Germinal center (tissue), 1 donor: Measurements from ENCODE around the gene SYTL1.
"Not testable (repeated sequence)": the region's sequence is repeated elsewhere in the genome, so short reads cannot be mapped to it uniquely, and the experiment has no call there.

Experiments used
- DNase-seq: peaks from one replicate; pipeline ENCODE4 v3.0.0; 2012; ENCODE audit warnings: mixed read lengths, low spot score

SYTL1 gene

GRCh38 chr1:27383039-27383605 lies 41.3 kb downstream of the SYTL1 start, which contains the start of gene CD164L2:
TSS of gene CD164L2 (minus strand) at chr1:27383333. CDS start at chr1:27383239, 94 bp downstream.
- peak; percentile 57 for DNase-seq

DNA sequence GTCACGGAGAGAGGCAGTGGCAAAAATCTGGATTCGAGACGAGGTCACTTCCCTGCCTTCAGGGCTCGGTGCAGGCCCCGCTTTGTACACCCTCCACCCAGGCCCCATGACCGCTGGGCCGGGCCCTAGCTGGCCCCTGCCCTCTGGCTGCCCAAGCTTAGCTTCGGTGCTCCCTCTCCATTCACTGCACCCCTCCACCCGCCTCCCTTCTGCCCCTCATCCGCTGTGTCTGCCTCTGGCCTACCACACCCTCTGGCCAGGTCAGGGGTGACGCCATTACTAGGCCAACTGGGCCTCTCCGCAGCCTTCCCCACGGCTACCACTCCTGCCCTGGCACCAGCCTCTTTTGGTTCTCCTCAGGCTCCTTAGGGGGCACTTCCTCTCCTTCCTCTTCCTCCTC lies 41.8 kb downstream of the SYTL1 start:
- DNase-seq = no peak

DNA sequence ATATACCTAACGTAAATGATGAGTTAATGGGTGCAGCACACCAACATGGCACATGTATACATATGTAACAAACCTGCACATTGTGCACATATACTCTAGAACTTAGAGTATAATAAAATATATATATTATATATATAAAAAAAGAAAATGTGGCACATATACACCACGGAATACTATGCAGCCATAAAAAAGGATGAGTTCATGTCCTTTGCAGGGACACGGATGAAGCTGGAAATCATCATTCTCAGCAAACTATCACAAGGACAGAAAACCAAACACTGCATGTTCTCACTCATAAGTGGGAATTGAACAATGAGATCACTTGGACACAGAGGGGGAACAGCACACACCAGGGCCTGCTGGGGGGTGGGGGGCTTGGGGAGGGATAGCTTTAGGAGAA lies 43.0 kb downstream of the SYTL1 start:
- DNase-seq = not testable (repeated sequence)

DNA sequence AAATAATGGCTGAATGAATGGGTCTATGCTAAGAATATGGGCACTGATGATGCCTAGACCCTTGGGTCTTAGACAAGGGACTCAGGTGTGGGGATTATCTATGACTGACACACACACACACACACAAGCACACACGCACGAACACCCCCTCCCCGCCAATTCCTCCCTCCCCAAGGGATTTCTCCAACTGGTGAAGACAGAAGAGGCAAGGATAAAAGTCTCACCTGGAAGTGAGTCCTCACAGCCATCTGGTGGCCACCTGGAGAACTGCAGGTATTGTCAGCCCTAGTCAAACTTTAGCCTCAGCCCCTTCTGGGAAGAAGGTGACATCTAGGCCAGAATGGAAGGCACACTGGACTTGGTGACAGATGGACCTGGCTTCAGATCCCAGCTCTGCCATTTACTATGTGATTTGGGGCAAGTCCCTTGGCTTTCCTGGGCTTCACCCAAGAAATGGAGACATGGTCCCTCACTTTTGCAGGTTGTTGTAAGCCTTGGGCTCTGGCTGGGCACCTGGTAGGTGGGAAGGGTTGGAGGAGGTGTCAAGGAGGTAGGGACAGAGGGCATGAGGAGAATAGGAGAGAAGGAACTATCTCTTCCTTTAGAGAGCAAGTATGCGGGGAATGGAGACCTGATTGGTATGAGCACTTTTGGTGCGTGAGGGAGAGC lies 46.6 kb downstream of the SYTL1 start:
- DNase-seq = peak; percentile 76

DNA sequence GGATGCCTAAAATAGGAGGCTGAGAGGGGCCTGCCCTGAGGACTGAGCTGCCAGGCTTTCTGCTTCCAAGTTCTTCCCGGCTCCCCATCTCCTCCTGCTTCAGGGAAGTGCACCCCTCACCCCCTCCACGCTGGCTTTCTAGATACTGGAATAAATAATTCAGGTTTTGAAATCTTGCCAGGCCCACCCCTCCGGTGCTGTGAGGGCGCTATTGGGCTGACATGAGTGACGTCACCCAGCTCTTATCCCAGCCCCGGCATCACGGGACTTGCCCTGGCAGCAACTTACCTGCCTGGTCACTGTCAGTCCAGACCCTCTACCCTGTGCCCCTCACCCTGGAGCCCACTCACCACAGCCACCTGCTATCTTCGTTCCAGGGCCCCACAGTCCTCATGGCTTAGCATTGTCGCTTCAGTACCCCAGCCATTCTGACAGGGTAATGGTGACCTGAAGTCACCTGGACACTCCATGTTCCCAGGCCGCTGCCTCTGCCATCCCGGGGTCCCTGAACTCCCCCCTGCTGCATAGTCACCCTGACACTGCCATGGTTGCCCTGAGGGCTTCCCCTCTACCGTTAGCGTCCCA lies 49.8 kb downstream of the SYTL1 start:
- peak; percentile 41 for DNase-seq

DNA sequence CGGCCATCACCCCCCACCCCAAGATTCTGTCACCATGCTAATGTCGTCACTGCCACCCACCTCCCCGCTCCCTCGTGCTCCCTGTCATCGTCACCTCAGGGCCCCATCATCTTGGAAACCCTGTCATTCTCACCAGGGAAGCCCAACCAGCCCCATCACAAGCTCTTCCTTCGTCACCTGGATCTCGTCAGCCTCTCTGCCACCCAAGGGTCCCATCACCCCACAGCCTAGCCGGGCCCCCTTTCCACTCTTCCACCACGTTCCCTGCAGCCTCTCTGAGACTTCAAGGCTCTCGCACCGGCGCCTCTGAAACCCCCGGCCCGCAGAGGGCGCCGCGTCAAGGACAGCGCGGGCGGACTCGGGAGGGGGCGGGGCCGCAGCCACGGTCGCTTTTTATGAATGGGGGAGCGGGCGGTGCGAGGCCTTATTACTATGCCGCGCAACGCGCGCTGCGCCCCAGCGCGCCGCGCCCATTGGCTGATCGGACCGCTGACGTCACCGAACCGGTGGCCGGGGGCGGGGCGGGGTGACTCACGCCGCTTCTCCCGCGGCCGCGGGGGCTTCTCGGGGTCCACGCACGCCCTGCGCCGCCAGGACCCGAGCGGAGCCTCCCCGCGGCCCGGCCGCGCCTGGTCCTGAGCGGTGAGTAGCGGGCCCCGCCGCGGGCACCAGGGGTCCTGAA lies 50.4 kb downstream of the SYTL1 start, which contains the start of gene GPR3:
TSS of gene GPR3 (plus strand) at position 527 of the 682 bp plus-strand sequence. CDS start 1,177 bp downstream, outside the sequence.
- DNase-seq = peak; percentile 95

GRCh38 chr1:27392778-27393635 lies 51.2 kb downstream of the SYTL1 start:
- DNase-seq = no peak

DNA sequence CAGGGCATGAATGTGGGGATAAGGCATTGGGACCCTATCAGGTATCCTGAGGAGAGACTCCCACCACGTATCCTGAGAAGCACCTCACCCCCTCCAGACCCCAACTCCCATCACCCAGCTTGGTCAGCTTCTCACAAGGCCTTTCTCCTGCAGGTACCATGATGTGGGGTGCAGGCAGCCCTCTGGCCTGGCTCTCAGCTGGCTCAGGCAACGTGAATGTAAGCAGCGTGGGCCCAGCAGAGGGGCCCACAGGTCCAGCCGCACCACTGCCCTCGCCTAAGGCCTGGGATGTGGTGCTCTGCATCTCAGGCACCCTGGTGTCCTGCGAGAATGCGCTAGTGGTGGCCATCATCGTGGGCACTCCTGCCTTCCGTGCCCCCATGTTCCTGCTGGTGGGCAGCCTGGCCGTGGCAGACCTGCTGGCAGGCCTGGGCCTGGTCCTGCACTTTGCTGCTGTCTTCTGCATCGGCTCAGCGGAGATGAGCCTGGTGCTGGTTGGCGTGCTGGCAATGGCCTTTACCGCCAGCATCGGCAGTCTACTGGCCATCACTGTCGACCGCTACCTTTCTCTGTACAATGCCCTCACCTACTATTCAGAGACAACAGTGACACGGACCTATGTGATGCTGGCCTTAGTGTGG lies 51.9 kb downstream of the SYTL1 start:
- DNase-seq = no peak

GRCh38 chr1:27394282-27394658 lies 52.4 kb downstream of the SYTL1 start:
- DNase-seq = no peak

- no peak for DNase-seq
Measured at GRCh38 chr1:27394925-27395324, 53.1 kb downstream of the SYTL1 start.

GRCh38 chr1:27395441-27396195 lies 53.8 kb downstream of the SYTL1 start:
- DNase-seq = peak; percentile 87

- no peak for DNase-seq
Measured at GRCh38 chr1:27397110-27397509, 55.3 kb downstream of the SYTL1 start.

DNA sequence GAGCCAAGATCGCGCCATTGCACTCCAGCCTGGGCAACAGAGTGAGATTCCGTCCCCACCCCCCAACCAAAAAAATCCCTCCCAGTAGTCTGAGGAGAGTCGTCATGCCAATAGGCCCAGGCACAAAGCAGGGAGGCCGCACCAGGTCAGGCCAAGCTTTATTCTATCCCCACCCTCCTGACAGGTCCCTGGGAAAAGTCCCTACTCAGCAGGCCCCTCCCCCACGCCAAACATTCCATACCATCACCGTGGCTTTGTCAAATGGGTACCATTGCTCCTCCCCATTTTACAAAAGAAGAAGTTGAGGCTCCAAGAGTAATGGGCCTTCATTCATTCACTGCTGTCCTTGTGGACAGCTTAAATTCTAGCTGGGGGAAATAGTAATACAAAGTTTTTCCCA lies 55.9 kb downstream of the SYTL1 start:
- no peak for DNase-seq

DNA sequence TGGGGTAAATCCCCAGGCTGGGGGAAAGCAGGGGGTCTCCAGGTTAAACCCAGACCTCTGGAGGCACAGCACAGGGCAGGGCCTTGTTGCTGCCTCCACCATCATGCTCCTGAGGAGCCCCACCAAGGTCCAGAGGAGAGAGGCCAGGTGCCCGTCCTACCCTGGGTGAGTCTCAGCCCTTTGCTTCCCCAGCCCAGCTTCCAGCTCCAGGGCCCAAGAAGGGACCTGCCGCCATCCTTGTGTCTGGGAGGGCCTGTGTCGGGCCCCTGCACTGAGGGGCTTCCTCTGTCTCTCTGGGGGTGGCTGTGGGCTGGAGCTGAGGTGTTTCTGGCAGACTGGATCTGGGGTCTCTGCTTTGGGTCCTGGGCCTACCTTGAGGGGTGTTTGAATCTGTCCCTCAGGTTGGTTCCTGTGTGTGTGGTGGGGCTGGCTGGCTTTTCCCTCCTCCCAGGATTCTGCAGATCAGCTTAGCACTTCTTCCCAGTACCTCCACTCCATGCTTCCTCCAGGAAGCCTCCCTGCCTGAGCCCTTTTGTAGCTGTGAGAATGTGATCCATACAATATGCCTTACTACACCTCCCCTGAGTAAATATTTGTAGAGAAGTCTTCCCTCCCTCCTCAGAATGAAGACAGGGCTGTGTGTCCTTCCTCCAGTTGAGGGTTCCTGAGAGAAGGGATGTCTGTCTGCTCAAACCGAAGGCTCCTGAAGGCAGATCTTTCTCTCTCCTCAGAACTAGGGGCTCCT lies 56.8 kb downstream of the SYTL1 start:
- DNase-seq = no peak

DNA sequence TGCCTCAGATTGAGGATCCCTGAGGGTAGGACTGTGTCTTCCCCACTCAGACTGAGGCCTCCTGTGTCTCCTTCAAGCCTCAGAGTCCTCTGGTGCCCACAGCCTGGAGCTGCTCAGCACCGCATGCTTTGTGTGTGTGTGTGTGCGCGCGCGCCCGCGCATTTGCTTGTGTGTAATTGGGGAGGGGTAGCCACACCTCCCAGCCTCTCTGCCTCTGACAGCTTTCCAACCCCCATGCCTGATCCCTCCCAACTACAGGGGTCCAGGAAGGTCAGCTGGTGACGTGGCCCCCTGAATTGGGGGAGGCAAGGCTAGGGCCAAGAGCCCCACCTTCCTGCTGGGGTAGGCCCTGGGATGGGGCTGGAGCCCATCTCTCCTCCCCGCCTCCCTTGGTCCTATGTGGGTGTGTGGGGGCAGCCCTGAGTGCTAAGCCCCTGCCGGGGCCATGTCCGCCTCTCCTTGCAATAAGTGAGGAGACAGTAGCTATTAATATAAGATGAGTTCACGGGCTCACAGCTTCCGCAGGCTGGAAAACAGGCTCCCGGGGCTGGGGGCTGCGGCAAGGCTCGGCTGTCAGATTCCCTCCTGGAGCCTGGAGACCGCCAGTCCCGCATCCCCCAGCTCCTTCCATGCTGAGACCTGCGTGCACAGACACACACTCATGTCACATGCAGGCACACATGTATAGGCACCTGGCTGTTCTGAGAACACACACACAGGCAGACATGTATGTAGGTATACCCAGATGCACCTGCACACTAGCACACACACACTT lies 57.6 kb downstream of the SYTL1 start:
- DNase-seq = no peak

DNA sequence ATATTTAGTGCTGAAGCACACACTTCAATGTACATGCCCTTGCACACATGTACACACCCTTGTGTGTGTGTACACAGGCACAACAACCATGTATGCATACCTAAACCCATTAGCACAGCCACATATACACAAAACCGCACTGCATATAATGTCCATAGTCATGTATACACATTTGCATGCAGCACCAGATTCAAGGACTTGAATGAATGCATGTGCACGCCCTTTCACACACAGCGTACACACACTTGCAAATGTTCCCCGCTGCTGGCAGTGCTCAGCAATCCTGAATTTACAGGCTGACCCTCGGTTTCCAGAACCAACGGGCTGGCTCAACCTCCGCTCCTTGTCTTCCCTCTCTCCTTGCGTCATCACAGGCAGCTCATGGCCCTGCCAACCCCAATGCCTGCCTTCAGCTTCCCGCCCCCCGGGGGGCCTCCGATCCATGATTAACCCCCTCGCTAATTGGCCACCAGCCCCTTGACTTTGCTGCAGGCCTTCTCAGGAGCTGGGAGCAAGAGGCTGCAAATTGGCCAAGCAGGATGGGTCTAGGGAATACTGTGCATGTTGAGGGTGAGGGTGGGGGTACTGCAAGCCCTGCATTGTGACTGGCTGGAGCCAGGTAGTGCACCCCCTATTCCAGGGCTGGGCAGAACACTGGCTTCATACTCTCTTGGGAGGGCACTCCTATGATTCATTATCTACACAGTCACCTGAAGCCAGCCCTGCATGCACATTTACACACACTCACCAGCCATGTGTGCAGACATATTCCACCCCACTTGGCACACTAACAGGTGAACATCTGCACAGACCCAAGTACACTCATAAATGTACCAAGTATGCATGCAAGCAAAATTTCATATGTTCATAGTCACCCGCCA lies 58.5 kb downstream of the SYTL1 start:
- no peak for DNase-seq

DNA sequence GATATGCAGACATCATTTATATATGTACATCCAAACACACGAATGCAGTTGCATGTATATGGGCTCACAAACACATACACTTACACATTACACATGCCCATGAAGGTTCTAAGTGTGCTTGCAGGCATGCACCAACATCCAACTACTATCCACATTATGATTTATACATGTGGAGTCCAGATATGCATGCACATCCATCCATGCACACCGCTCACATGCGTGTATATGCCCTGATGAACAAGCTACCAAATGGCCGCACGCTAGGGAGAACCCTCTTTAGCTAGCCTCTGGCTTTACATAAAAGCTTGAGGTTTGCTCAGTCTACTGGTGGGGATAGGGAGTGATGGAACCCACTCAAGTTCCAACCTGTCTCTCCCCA lies 59.1 kb downstream of the SYTL1 start:
- no peak for DNase-seq

GRCh38 chr1:27402349-27402754 lies 60.5 kb downstream of the SYTL1 start:
- no peak for DNase-seq
